ENCODE results near the gene LRRC49. TPM values are rescaled to one million over a fixed set of nuclear protein-coding genes. Genes with fewer than 3 reads are reported as not detected.
"Not testable (repeated sequence)": the region's sequence is repeated elsewhere in the genome, so short reads cannot be mapped to it uniquely, and the experiment has no call there.

LRRC49 gene
- total RNA-seq, 1 donor from 2014 or later = not detected

DNA sequence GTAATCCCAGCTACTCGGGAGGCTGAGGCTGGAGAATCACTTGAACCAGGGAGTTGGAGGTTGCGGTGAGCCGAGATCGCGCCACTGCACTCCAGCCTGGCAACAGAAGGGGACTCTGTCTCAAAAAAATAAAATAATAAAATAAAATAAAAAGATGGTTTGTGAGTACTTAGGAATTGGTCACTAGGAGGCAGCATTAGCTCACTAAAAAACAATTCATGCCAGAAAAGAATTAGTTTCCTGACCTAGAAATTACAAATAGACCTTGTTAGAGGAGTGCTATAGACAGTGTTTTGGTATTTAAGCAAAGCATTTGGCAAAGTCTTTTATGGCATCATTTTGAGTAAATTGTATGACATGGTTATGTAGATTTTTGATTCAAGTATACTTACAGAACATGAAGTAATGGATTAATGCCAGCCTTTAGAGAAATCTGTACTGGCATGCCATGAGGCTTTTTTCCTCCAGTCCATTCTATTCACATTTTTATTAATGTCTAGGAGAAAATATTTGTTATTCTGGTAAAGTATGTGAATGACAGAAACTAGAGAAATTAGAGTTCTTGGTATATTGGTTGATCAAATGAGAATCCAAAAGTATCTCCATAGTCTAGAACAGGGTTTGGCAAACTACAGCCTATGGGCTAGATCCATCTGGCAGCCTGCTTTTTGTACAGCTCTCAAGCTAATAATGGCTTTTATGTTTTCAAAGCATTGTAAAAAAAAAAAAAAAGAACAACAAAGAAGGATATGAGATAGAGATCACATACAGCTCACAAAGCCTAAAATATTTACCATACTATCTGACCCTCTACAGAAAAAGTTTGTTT lies 81.6 kb downstream of the LRRC49 start:
- intact Hi-C loops (cut with micrococcal nuclease) = no loop called here

DNA sequence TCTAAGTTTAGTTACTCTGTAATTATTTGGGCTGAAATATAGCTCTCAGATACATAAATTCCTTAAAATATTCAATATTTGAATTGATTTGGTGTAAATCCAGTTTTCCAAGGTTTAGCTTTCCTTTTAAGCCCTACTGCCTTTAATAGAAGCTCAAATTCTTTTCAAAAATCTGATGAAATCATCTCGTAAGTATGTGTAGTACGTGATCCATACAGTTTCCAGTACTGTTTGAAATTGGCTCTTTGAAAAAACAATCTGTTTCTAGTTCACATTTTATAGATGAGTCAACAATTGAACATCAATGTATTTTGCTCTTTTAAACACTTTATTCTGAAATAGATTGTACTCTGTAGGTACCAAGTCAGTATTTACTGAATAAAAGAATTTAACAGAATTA lies 84.2 kb downstream of the LRRC49 start:
- intact Hi-C loops (cut with micrococcal nuclease) = no loop called here

- intact Hi-C loops (cut with micrococcal nuclease) = no loop called here
Measured at GRCh38 chr15:70995383-70995970, 102.9 kb downstream of the LRRC49 start.

DNA sequence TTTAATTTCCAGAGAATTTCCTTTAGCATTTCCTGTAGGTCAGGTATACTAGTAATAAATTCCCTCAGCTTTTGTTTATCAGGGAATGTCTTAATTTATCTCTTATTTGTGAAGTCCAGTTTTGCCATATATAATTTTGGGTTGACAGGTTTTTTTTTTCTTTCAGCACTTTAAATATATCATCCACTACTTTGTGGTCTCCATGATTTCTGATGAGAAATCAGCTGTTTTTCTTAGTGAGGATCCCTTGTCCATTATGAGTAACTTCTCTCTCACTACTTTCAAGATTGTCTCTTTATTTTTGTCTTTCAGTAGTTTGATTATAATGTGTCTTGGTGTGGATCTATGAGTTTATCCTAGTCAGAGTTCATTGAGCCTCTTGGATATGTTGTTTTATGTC lies 105.7 kb downstream of the LRRC49 start:
- intact Hi-C loops (cut with micrococcal nuclease) = no loop called here

DNA sequence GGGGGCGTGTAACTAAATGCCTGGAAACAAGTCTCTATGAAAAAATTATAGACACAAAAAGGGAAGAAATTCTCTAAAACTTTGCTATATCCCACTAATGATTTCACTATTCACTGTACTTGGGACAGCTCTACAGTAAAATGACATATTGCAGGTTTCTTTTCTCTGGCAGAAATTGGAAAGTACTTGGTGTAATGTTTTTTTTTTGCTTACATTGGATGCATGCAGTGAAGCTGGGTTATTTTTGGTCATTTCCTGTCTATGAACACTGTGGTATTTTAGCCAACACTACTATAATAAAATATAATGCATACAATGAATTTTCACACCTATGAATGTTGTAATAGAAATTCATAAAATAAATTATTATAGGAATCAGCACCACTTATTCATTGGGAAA lies 109.7 kb downstream of the LRRC49 start:
- intact Hi-C loops (cut with micrococcal nuclease) = no loop called here

DNA sequence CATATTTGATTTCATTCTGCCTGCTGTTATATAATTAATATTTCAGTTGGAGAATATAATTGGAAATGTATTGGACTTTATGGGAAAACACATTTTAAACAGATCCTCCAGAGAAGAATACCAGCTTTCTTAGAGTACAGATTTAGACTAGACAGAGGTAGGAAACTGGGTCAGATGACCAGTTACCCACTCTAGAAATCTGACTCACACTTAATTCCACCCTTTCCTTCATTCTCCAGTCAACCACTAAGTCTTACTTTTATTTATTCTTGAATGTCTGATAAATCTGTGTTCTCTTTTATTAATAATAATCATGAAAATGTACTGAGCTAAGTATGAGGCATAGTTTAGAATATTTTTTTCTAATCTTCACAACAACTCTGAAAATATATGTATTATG lies 110.7 kb downstream of the LRRC49 start:
- intact Hi-C loops (cut with micrococcal nuclease) = no loop called here

GRCh38 chr15:71004506-71004905 lies 111.9 kb downstream of the LRRC49 start:
- intact Hi-C loops (cut with micrococcal nuclease) = not testable (repeated sequence)

DNA sequence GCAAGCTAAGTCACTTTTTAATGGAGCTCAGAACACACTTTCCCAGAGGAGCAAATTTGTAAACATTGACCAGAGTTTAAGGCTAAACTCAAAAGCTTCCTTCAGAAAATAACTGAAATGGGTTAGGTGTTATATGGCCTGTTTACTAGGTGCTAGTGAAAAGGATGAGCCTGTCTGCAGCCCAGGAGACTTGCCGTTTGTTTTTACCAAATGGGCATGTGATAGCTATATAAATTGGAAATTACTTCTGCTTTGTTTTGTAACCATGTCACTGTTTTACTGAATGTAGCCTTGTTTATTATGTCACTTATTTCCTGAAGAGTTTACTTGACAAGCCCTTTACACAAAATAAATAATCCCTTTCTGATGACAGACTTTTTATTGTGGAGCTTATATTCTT lies 113.3 kb downstream of the LRRC49 start:
- intact Hi-C loops (cut with micrococcal nuclease) = no loop called here

GRCh38 chr15:71008250-71008870 lies 115.7 kb downstream of the LRRC49 start:
- intact Hi-C loops (cut with micrococcal nuclease) = no loop called here

DNA sequence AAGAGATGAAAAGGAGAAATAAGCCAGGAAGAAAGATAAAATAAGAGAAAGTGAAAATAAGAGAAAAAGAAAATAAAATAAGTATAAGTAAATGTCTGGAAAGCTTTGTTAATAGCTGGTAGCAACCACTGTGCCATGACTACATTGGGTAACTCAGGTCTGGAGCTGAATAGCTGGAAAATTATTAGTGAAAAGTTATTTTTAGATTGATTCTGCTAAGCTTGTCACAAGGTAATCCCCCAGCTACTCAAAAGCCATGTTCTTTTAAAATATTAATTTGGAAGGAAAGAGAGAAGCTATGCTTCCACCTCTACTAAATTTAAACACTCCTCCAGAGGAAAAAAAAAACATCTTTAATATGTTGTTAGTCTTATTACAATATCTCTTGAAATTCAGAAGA lies 117.8 kb downstream of the LRRC49 start:
- intact Hi-C loops (cut with micrococcal nuclease) = no loop called here

GRCh38 chr15:71010997-71011396 lies 118.4 kb downstream of the LRRC49 start:
- intact Hi-C loops (cut with micrococcal nuclease) = no loop called here

DNA sequence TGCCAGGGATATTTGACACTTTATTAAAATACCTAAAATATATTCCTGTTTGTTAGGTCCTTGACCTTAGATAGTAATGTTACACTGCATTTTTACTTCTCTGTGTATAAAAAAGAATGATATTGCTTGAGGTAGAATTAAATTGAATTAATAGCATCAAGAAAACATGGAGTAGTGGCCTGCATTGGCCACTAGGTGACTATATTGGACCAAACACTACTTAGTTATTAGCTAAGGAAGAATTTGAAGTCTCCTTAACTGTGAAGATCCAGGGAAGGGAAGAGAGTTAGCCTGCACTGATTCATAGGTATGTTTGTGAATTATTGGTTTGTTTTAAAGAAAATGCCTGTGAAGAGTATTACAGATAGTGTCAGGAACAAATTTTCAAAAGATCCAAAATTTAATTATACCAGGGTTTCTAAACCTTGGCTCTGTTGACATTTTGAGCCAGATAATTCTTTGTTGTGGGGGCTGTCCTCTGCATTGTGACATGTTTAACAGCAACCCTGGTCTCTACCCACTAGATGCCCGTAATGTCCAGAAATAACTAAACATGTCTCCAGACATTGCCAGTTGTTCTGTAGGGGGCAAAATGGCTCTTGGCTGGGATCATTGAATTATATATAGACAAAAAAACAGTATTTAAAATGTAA lies 119.0 kb downstream of the LRRC49 start:
- intact Hi-C loops (cut with micrococcal nuclease) = no loop called here

DNA sequence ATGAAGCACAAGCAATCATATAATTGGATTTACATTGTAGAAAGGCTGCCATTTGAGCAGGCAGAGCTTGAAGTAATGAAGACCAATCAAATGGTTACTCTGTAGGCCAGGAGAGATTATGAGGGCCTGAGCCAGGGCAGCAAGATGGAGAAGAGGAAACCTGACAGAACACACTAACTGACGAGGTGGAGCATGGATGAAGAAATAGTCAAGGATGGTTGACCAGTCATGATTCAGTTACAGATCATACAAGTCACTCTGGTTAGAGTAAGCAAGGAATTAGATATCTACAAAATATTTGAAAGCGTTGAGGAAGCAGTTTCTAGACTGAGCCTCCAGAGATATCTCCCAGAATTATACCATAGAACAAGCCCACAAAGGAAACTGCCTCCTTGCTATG lies 120.8 kb downstream of the LRRC49 start:
- intact Hi-C loops (cut with micrococcal nuclease) = no loop called here

DNA sequence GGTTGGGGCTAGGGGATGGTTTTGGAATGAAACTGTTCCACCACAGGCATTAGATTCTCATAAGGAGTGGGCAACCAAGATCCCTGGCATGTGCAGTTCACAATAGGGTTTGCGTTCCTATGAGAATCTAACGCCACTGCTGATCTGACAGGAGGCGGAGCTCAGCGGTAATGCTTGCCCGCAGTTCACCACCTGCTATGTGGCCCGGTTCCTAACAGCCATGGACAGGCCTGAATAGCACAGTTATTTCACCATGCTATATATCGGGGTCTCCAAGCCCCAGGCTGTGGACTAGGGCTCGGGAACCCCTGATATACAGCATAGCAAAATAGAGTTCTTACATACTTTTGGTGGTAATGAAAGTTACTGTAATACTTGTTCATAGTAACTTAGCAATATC lies 122.7 kb downstream of the LRRC49 start:
- intact Hi-C loops (cut with micrococcal nuclease) = no loop called here

DNA sequence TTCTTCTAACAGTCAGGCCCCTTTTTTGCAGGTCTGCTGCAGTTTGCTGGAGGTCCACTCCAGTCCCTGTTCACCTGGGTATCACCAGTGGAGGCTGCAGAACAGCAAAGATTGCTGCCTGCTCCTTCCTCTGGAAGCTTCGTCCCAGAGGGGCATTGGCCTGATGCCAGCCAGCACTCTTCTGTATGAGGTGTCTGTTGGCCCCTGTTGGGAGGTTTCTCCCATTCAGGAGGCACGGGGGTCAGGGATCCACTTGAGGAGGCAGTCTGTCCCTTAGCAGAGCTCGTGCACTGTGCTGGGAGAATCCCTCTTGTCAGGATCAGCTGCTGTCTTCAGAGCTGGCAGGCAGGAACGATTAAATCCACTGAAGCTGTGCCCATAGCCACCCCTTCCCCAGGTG lies 138.6 kb downstream of the LRRC49 start:
- intact Hi-C loops (cut with micrococcal nuclease) = not testable (repeated sequence)

DNA sequence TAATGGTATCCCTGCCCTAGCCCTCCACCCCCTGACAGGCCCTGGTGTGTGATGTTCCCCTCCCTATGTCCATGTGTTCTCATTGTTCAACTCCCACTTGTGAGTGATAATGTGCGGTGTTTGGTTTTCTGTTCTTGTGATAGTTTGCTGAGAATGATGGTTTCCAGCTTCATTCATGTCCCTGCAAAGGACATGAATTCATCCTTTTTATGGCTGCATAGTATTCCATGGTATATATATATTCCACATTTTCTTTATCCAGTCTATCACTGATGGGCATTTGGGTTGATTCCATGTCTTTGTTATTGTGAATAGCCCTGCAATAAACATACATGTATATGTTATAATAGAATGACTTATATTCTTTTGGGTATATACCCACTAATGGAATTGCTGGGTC lies 142.9 kb downstream of the LRRC49 start:
- intact Hi-C loops (cut with micrococcal nuclease) = not testable (repeated sequence)

- intact Hi-C loops (cut with micrococcal nuclease) = no loop called here
Measured at GRCh38 chr15:71042356-71042922, 149.8 kb downstream of the LRRC49 start.

GRCh38 chr15:71043373-71043772 lies 150.7 kb downstream of the LRRC49 start:
- intact Hi-C loops (cut with micrococcal nuclease) = no loop called here

- intact Hi-C loops (cut with micrococcal nuclease) = no loop called here
Measured at GRCh38 chr15:71044006-71044405, 151.4 kb downstream of the LRRC49 start.

GRCh38 chr15:71046146-71046545 lies 153.5 kb downstream of the LRRC49 start:
- intact Hi-C loops (cut with micrococcal nuclease) = not testable (repeated sequence)

DNA sequence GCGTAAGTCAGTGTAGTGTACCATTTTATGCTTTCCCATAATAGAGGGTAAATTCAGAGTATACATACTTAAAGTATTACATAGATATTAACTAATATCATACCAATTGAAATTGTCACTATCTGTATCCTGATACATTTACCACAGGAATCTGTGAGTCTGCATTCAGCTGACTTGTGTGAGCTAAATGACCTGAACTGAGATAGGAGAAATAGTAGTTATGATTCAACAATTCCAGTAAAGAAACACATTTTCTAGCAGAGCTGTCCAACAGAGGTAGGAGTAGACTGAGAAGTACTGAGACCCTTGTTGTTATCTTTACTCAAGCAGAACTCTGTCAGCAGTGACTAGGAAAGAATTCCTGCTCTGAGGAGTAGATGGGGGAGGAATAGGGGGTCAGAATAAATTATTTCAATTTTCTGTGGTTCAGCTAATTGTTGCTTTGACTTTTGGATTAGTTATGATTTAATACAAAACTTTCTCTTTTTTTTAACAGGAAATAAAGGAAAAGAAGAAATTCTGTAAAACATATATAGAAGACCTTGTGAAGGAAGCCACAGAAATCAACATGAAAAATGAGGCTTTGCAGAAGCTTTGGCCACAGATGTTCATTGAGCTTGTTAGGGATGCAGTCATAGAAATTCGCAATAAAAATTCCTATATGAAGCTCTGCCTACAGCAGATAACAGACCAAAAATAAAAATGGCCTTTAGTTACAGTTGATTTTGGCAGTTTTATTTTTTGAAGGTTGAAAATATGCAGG lies 156.5 kb downstream of the LRRC49 start:
- intact Hi-C loops (cut with micrococcal nuclease) = no loop called here

Data from T-helper 2 cell treated with Interferon-gamma antibody and Interleukin-4, amounts not matched to agents 100 ng/mL and 5 ng/mL, for 36 hours (primary cell).